ENCODE measurements around the gene USP27X.

Gene USP27X

DNA sequence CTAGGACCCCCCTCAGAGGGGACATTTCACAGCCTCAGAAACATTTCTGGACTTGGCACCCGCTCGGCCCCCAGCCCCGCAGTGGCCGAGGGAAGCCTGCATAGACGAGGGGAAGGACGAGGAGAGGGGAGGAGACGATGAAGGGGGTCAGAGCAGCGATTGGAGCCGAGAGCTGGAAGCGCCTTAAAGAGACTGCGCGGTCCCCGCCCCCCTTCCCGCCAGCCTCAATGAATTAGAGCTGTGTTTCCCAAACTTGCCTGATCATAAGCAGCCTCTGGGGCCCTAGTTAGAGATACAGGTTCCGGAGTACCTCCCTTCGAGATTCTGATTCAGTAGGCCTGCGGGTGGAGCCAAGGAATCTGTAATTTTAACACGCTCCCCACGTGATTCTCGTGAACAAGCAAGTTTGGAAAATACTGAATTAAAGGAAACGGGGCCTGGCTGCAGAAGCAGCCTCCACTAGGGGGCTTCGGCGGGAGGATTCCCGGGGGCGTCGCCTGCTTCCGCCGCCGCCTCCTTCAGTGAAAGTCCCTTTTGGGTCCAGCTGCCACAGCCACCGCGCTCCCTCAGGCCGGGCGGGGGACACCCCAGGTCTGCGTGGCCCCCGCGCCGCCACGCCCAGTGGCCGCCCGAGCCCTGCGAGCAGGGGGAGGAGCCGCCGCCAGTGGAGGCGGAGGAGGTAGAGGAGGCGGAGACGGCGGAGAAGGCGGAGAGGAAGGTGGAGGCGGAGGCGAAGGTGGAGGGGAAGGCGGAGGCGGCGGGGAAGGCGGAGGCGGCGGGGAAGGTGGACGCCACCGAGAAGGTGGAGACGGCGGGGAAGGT is at the start of gene USP27X:
Gene USP27X (plus strand): TSS at position 651 of the 822 bp plus-strand sequence. CDS start 824 bp downstream, outside the sequence.
- DNase-seq: peak; percentile 78

DNA sequence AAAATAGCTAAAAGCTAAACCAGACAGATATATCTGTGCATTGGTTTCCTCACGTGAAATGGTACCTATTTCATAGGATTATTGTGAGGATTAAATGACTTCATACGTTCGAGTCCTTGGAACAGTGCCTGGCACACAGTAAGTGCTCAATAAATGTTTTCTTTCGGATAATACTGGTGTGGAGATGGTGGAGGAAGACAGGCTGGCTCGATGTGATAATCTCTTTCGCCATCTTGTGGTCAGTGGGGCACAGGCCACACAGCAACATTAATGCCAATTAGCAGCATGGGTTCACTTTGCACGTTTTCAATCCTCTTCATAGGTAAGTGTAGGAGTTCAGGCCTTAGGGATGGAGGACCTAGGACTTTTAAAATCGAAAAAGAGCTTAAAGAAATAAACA is 40.9 kb upstream of the USP27X start:
- DNase-seq: no peak

GRCh38 chrX:49840679-49841078 is 38.6 kb upstream of the USP27X start:
- DNase-seq: peak; percentile 57

GRCh38 chrX:49842621-49843020 is 36.7 kb upstream of the USP27X start:
- DNase-seq: no peak

DNA sequence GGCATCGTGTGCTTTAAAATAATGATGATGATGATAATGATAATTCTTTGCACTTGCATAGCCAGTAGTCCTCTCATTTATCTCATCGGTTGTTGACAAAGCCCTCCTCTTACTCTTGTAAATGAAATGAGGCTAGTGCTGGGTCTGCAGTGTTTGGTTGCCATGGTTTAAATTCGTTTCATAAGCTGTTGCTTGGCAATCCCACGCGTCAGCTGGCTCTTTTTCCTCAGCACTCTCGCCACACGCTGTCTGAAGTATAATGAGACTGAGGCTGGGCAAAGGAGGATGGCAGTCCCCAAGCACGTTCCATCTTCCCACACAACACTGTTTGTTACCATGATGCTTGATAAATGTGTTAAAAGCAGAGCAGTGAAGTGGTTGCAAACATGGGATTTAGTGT is 34.7 kb upstream of the USP27X start:
- DNase-seq: no peak

DNA sequence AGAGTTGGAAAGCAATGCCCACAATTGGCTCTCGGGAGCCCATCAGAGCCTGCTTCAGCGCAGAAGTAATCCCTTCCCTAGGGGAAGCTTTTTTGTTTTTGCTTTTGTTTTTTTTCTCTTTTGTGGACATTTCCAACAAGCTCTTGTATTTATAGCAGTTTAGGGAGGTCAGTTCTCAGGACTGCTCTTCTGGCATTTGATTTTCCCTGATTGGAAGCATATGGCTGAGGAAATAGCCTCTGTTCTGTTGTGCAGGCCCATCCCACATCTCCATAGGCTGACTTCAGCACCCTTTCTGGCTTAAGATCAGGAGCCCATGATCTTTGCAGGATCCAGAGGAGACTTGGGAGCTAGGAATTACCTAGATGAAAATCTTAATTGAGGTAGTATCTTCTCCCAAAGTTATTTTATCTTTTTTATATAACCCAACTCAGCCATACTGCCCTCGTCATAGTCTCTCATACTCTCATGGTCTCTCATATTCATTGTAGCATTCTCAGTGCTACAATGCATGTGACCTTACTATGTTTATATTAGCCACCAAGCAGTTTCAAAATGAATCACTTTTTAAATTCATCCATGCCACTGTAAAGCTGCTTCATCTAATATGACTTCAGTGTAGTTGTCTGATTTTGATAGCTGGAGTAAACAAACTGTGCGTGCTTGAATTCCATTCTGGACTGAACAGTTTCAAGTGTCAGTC is 33.4 kb upstream of the USP27X start:
- no peak for DNase-seq

DNA sequence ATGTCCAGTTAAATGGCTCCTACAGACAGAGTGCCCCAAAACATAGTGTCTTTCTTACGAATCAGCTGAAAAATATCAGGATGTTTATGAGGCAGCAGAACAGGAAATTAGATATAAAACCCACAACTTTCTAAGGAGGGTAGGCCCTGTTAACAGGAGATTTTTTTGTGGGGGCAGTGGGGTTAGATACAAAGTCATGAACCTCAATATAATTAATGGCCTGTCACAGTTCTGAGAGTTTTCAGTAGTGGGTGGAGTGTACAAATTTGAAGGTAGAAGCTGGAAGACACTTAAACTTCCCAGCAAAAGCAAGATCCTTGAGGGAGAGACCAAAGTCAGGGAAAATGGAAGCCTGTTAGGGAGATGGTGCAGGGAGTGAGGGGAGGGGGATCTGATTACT is 32.8 kb upstream of the USP27X start:
- no peak for DNase-seq

GRCh38 chrX:49848275-49848674 is 31.0 kb upstream of the USP27X start:
- no peak for DNase-seq

DNA sequence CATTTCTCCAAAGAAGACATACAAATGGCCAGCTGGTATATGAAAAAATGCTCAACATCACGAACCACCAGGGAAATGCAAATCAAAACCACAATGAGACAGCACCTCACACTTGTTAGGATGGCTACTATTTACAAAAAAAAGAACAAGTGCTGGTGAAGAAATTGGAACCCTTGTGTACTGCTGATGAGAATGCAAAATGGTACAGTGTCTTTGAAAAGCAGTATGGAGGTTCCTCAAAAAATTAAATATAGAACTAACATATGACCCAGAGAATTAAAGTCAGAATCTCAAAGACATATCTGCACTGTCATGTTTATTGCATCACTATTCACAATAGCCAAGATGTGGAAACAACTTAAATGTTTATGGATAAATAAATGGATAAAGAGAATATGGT is 29.3 kb upstream of the USP27X start:
- no peak for DNase-seq

DNA sequence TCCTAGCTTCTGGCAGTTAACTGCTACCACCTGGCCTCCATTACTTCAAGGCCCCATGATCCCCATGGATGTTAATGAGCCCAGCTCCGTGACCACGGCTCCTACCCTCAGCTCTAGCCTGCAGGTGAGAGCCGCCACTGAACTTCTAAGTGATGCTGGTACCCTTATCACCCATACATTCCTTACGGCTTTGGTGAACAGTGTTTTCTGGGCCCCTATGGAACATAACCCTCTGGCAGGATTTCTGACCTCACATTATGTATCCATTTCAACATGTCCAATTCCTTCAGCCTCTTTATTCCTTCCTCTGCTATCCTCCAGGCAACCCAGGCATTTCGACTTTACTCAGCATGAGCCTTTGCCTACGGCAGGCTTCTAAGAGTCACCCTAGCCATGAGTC is 25.6 kb upstream of the USP27X start:
- no peak for DNase-seq

DNA sequence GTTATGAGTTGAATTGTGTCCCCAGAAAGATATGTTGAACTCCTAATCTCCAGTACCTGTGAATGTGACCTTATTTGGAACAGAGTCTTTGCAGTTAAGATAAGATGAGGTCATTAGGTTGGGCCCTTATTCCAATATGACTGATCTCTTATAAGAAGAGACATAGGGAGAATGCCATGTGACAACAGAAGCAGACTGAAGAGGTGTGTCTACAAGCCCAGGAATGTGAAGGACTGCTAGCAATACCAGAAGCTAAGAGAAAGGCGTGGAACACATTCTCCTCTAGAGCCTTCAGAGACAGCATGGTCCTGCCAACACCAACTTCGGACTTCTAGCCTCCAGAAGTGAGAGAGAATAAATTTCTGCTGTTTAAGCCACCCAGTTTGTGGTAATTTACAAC is 22.5 kb upstream of the USP27X start:
- no peak for DNase-seq

GRCh38 chrX:49858341-49858740 is 20.9 kb upstream of the USP27X start:
- DNase-seq: no peak

GRCh38 chrX:49859491-49859890 is 19.8 kb upstream of the USP27X start:
- no peak for DNase-seq

DNA sequence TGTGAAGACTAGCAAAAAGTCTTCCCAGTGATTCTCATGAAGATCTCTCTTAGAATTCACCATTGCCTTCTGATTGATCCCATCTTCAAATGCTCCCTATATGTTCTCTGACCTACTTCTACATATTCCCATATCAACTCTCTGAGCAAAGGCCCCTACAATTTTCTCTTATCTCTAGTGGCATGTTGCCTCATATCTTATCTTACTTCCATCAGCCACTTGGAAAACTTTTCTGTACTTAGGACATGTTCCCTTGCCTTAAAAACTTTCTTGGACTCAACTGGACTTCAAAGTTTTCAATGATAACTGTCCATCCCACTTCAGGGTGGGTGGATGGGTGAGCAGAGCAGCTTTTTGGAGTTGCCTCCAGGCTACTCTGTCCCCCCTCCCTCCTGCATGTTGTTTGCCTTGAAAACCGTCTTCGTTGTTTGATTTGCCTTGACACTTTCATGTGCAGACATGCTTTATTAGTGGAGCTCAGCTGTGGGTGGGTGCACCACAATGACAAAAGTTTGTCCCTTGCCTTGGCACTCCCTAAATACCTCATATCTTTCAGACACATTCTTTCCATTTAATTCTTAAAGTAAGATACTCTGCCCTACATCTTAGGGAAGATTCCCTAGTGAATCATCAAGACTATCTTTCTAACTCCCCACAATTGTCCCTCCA is 18.3 kb upstream of the USP27X start:
- no peak for DNase-seq

- DNase-seq: no peak
Observed at GRCh38 chrX:49862093-49862492, 17.2 kb upstream of the USP27X start.

- DNase-seq: no peak
Observed at GRCh38 chrX:49868739-49869138, 10.5 kb upstream of the USP27X start.

- DNase-seq: no peak
Observed at GRCh38 chrX:49876750-49877149, 2.5 kb upstream of the USP27X start.

DNA sequence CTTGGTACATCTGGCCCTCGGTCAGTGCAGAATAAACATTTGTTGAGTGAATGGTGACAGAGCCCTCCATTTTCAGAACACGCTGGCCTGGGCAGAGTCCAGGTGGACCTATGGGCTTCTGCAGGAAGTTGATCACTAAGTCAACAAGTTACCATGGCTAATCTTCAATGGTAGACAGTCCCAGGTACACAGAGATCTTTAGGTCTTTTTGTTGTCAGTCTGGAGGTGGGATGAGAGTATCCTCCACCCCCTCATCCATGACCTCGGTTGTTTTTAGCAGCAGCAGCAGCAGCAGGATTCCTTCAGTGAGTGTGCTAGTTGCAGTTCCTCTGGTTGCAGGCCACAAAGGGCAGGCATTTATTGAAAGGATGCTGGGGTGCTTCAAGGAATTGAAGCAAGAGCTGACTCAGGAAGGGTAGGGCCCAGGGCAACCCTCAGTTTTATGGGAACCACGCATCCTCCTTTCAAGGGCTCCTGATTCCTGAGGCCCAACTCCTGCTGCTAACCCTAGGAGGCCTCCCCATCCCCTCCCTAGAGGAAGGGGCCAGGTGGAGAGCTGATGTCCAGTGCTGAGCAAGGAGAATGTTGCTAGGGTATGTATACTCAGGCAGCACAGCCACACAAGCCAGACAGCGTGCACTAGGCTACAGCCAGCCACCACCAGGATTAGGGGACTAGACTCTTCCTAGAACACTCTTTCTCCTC is 1.7 kb upstream of the USP27X start:
- no peak for DNase-seq

DNA sequence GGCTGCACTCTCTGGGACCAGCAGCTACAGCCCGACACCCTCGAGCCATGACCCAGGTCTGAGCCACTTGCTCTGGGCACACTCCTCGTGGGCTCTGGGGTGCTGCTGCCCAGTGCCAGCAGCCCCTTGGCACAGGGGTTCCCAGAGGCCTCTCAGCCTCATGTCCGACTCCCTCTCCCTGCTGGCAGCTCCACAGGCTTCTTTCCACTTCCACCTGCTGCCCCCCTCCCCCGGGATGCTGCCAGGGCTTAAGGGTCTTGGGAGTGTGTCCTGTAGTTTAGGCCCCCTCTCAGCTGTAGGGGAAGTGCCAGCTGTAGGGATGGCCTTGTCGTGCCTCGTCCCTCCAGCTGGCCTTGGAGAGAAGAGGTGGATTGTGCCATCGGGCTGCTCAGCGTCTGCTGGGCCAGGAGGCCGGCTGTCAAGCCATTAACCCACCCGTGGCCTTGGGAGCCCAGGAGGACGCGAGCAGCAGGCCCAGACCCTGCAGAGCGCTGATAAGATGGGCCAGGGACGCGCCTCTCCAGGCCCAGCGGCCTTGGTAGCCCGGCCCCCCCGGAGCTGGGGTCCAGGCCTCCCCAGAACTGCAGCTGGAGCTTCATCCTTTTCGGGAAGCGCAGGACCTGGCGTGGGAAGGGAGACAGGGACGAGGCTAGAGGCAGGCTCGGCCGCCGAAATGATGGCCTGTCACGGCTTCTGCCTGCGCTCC is 1.0 kb upstream of the USP27X start:
- DNase-seq: no peak

DNA sequence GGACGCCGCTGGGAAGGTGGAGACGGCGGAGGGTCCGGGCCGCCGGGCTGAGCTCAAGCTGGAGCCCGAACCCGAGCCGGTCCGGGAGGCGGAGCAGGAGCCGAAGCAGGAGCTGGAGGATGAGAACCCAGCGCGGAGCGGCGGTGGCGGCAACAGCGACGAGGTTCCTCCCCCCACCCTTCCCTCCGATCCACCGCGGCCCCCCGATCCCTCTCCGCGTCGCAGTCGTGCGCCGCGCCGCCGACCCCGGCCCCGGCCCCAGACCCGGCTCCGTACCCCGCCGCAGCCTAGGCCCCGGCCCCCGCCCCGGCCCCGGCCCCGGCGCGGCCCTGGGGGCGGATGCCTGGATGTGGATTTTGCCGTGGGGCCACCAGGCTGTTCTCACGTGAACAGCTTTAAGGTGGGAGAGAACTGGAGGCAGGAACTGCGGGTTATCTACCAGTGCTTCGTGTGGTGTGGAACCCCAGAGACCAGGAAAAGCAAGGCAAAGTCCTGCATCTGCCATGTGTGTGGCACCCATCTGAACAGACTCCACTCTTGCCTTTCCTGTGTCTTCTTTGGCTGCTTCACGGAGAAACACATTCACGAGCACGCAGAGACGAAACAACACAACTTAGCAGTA is 483 bp downstream of the USP27X start:
- peak; percentile 51 for DNase-seq

DNA sequence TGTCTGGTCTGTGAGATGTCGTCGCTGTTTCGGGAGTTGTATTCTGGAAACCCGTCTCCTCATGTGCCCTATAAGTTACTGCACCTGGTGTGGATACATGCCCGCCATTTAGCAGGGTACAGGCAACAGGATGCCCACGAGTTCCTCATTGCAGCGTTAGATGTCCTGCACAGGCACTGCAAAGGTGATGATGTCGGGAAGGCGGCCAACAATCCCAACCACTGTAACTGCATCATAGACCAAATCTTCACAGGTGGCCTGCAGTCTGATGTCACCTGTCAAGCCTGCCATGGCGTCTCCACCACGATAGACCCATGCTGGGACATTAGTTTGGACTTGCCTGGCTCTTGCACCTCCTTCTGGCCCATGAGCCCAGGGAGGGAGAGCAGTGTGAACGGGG is 1.4 kb downstream of the USP27X start:
- no peak for DNase-seq

- DNase-seq: peak; percentile 65
Observed at GRCh38 chrX:49884290-49884862, 5.1 kb downstream of the USP27X start.
